ENCODE results near the gene AMPD3.

AMPD3 gene

GRCh38 chr11:10485646-10486045, 30.6 kb downstream of the AMPD3 start:
- Histone ChIP-seq H3K4me2 (no peak overlapping the region), H3K9ac (no peak overlapping the region), H4K20me1 (0 out of 2 replicates have a peak, but pooled peaks cover 2% of the 10 kb centered on the region), H3K4me3 (no peak overlapping the region), H3K27me3 (no peaks in the 10 kb centered on the region), H3K9me3 (no peaks in the 10 kb centered on the region), H3K36me3 (peaks cover 98% of the 10 kb centered on the region), H3K27ac (no peak overlapping the region), H3K4me1 (no peaks in the 10 kb centered on the region)
- TF ChIP-seq Cebpa-rat (IDR thresholded peaks at IDR 0.05) = no peak

- H3K4me2 ChIP-seq = no peak overlapping the region
- H3K9ac ChIP-seq = no peak overlapping the region
- TF ChIP-seq Cebpa-rat (IDR thresholded peaks at IDR 0.05) = no peak
- H3K9me3 ChIP-seq = no peaks in the 10 kb centered on the region
- no peak overlapping the region for H3K27ac ChIP-seq
- no peaks in the 10 kb centered on the region for H3K4me1 ChIP-seq
- H3K36me3 ChIP-seq = peaks cover 98% of the 10 kb centered on the region
- no peaks in the 10 kb centered on the region for H3K27me3 ChIP-seq
- no peak overlapping the region for H3K4me3 ChIP-seq
- H4K20me1 ChIP-seq = no peaks in the 10 kb centered on the region
Measured at GRCh38 chr11:10486161-10486840, 31.2 kb downstream of the AMPD3 start.

GRCh38 chr11:10487002-10487647, 32.1 kb downstream of the AMPD3 start:
- H3K36me3 ChIP-seq = peaks cover 98% of the 10 kb centered on the region
- no peak overlapping the region for H3K27ac ChIP-seq
- H3K4me2 ChIP-seq = no peak overlapping the region
- H3K4me3 ChIP-seq = no peak overlapping the region
- no peaks in the 10 kb centered on the region for H3K4me1 ChIP-seq
- H3K9ac ChIP-seq = no peak overlapping the region
- no peaks in the 10 kb centered on the region for H3K9me3 ChIP-seq
- no peaks in the 10 kb centered on the region for H4K20me1 ChIP-seq
- H3K27me3 ChIP-seq = no peaks in the 10 kb centered on the region
- TF ChIP-seq Cebpa-rat (IDR thresholded peaks at IDR 0.05) = no peak

- Histone ChIP-seq H3K36me3 (peaks cover 98% of the 10 kb centered on the region), H4K20me1 (no peaks in the 10 kb centered on the region), H3K4me2 (no peak overlapping the region), H3K27me3 (no peaks in the 10 kb centered on the region), H3K4me1 (no peaks in the 10 kb centered on the region), H3K4me3 (no peak overlapping the region), H3K9ac (no peak overlapping the region), H3K27ac (no peak overlapping the region), H3K9me3 (no peaks in the 10 kb centered on the region)
- TF ChIP-seq Cebpa-rat (IDR thresholded peaks at IDR 0.05) = no peak
Measured at GRCh38 chr11:10488121-10488933, 33.3 kb downstream of the AMPD3 start.

GRCh38 chr11:10488934-10489691, 34.0 kb downstream of the AMPD3 start:
- H3K4me2 ChIP-seq = no peak overlapping the region
- no peaks in the 10 kb centered on the region for H3K9me3 ChIP-seq
- no peak overlapping the region for H3K4me3 ChIP-seq
- no peaks in the 10 kb centered on the region for H3K27me3 ChIP-seq
- H3K4me1 ChIP-seq = no peaks in the 10 kb centered on the region
- TF ChIP-seq Cebpa-rat (IDR thresholded peaks at IDR 0.05) = no peak
- no peak overlapping the region for H3K27ac ChIP-seq
- no peak overlapping the region for H3K9ac ChIP-seq
- no peaks in the 10 kb centered on the region for H4K20me1 ChIP-seq
- H3K36me3 ChIP-seq = peaks cover 98% of the 10 kb centered on the region

- no peak overlapping the region for H3K4me3 ChIP-seq
- H3K4me1 ChIP-seq = no peaks in the 10 kb centered on the region
- no peak overlapping the region for H3K27ac ChIP-seq
- H3K4me2 ChIP-seq = no peak overlapping the region
- no peak overlapping the region for H3K9ac ChIP-seq
- H3K36me3 ChIP-seq = peaks cover 98% of the 10 kb centered on the region
- no peak for TF ChIP-seq Cebpa-rat (IDR thresholded peaks at IDR 0.05)
- H3K9me3 ChIP-seq = no peaks in the 10 kb centered on the region
- H3K27me3 ChIP-seq = no peaks in the 10 kb centered on the region
- no peaks in the 10 kb centered on the region for H4K20me1 ChIP-seq
Measured at GRCh38 chr11:10490032-10490397, 35.0 kb downstream of the AMPD3 start.

- Histone ChIP-seq H3K4me2 (no peak overlapping the region), H3K4me3 (no peak overlapping the region), H3K27me3 (no peaks in the 10 kb centered on the region), H3K9ac (no peak overlapping the region), H3K27ac (no peak overlapping the region), H3K4me1 (no peaks in the 10 kb centered on the region), H3K9me3 (no peaks in the 10 kb centered on the region), H4K20me1 (no peaks in the 10 kb centered on the region), H3K36me3 (peaks cover 98% of the 10 kb centered on the region)
- TF ChIP-seq Cebpa-rat (IDR thresholded peaks at IDR 0.05) = no peak
Measured at GRCh38 chr11:10490398-10491241, 35.6 kb downstream of the AMPD3 start.

GRCh38 chr11:10492084-10492483, 37.0 kb downstream of the AMPD3 start:
- Histone ChIP-seq H4K20me1 (no peaks in the 10 kb centered on the region), H3K36me3 (peaks cover 97% of the 10 kb centered on the region), H3K4me3 (no peak overlapping the region), H3K4me1 (no peaks in the 10 kb centered on the region), H3K27me3 (no peaks in the 10 kb centered on the region), H3K27ac (no peak overlapping the region), H3K9ac (no peak overlapping the region), H3K9me3 (no peaks in the 10 kb centered on the region), H3K4me2 (no peak overlapping the region)
- no peak for TF ChIP-seq Cebpa-rat (IDR thresholded peaks at IDR 0.05)

Measured in BLaER1 (cell line).